ENCODE measurements around the gene SND1. TPM values are rescaled to one million over a fixed set of nuclear protein-coding genes. Genes with fewer than 3 reads are reported as not detected.

The SND1 gene
- total and polyA plus RNA-seq, 2 donors (not counting 1 experiment from before 2014, with no cell fraction given): 44.4 to 165 TPM

- Histone ChIP-seq H3K27me3 (replicated peaks in 1 of 4; ENCODE audit: control extremely low read depth in 1 of 4, control insufficient read depth in 3 of 4, insufficient read depth in 4 of 4, low read length in 3 of 4) (no peaks in the 10 kb centered on the region), H2AFZ (ENCODE audit: insufficient read depth, low read depth, low read length, poor library complexity, severe bottlenecking) (no peak overlapping the region), H4K20me1 (ENCODE audit: control insufficient read depth, insufficient read depth, low read length, poor library complexity, severe bottlenecking) (no peaks in the 10 kb centered on the region), H3K79me2 (ENCODE audit: control insufficient read depth, insufficient read depth, low read length) (peaks cover 13% of the 10 kb centered on the region), H3K4me1 (ENCODE audit: control insufficient read depth in 2 of 2, insufficient read depth in 2 of 2, low read length in 2 of 2) (peaks cover 38 to 45% of the 10 kb centered on the region in 2 donors), H3K27ac (ENCODE audit: low read length in 2 of 2) (no peak overlapping the region), H3K4me3 (ENCODE audit: control extremely low read depth in 1 of 5, extremely low read depth in 1 of 5, insufficient read depth in 1 of 5, low read depth in 2 of 5, low read length in 4 of 5) (no peak overlapping the region), H3K9me3 (ENCODE audit: control extremely low read depth in 1 of 3, control insufficient read depth in 2 of 3, insufficient read depth in 1 of 3, low read length in 2 of 3) (no peaks in the 10 kb centered on the region), H3K9ac (ENCODE audit: low read length) (no peak overlapping the region), H3K36me3 (replicated peaks in 1 of 2; ENCODE audit: control extremely low read depth in 1 of 2, control insufficient read depth in 1 of 2, extremely low read depth in 1 of 2, insufficient read depth in 2 of 2, low read length in 1 of 2) (peaks cover 0 to 7% of the 10 kb centered on the region in 2 experiments), H3K4me2 (replicated peaks; ENCODE audit: low read depth, low read length, poor library complexity, severe bottlenecking) (no peak overlapping the region)
- Mint-ChIP-seq H3K4me3 (no peak overlapping the region), H3K27me3 (no peaks in the 10 kb centered on the region), H3K27ac (peak overlapping the region; percentile 59), H3K9me3 (ENCODE audit: insufficient read depth) (no peaks in the 10 kb centered on the region), H3K4me1 (peaks cover 62% of the 10 kb centered on the region)
- WGBS (ENCODE audit: insufficient coverage): 78% methylated on average over 3 of the region's 6 CpGs
- DNase-seq (no peak), ATAC-seq (ENCODE audit: low read depth) (no peak)
- no peak for TF ChIP-seq EZH2 (IDR thresholded peaks at IDR 0.05; ENCODE audit: borderline replicate concordance, insufficient read depth, low read depth, low read length, poor library complexity, severe bottlenecking)
- no peak for TF ChIP-seq CTCF (IDR thresholded peaks at IDR 0.05)
- ChIA-PET CTCF (interaction anchor here (1.3 to 1.4 kb wide), 2 partner anchors 209 to 292 kb away, joined by 4 to 6 read pairs; no protein-coding TSS in a partner anchor), POLR2A (no interaction called here)
- intact Hi-C loops (cut with micrococcal nuclease): no loop called here
These were observed 348.9 kb downstream of the SND1 start for GRCh38 chr7:128000854-128001265.

- Histone ChIP-seq H3K4me3 (ENCODE audit: control extremely low read depth in 1 of 5, extremely low read depth in 1 of 5, insufficient read depth in 1 of 5, low read depth in 2 of 5, low read length in 4 of 5) (peak overlapping the region in 1 of 5 experiments; percentile 12), H3K27ac (ENCODE audit: low read length in 2 of 2) (peak overlapping the region in 1 of 2 donors; percentile 28), H4K20me1 (ENCODE audit: control insufficient read depth, insufficient read depth, low read length, poor library complexity, severe bottlenecking) (no peaks in the 10 kb centered on the region), H3K36me3 (replicated peaks in 1 of 2; ENCODE audit: control extremely low read depth in 1 of 2, control insufficient read depth in 1 of 2, extremely low read depth in 1 of 2, insufficient read depth in 2 of 2, low read length in 1 of 2) (peaks cover 0 to 4% of the 10 kb centered on the region in 2 experiments), H3K27me3 (replicated peaks in 1 of 4; ENCODE audit: control extremely low read depth in 1 of 4, control insufficient read depth in 3 of 4, insufficient read depth in 4 of 4, low read length in 3 of 4) (no peaks in the 10 kb centered on the region), H3K4me2 (replicated peaks; ENCODE audit: low read depth, low read length, poor library complexity, severe bottlenecking) (peak overlapping the region; percentile 50), H3K79me2 (ENCODE audit: control insufficient read depth, insufficient read depth, low read length) (peaks cover 13% of the 10 kb centered on the region), H2AFZ (ENCODE audit: insufficient read depth, low read depth, low read length, poor library complexity, severe bottlenecking) (no peak overlapping the region), H3K4me1 (ENCODE audit: control insufficient read depth in 2 of 2, insufficient read depth in 2 of 2, low read length in 2 of 2) (peaks cover 38 to 47% of the 10 kb centered on the region in 2 donors), H3K9ac (ENCODE audit: low read length) (no peak overlapping the region), H3K9me3 (ENCODE audit: control extremely low read depth in 1 of 3, control insufficient read depth in 2 of 3, insufficient read depth in 1 of 3, low read length in 2 of 3) (no peaks in the 10 kb centered on the region)
- peak overlapping the region; percentile 65 for H3K4me3 Mint-ChIP-seq
- H3K27me3 Mint-ChIP-seq: no peaks in the 10 kb centered on the region
- H3K27ac Mint-ChIP-seq: peak overlapping the region; percentile 86
- intact Hi-C loops (cut with micrococcal nuclease): no loop called here
- H3K4me1 Mint-ChIP-seq: peaks cover 65% of the 10 kb centered on the region
- ChIA-PET POLR2A (no interaction called here), CTCF (interaction anchor here (1.8 to 1.9 kb wide), 2 partner anchors 206 to 295 kb away, joined by 13 to 14 read pairs; no protein-coding TSS in a partner anchor)
- DNase-seq (peak; percentile 36), ATAC-seq (ENCODE audit: low read depth) (peak; percentile 40)
- no peaks in the 10 kb centered on the region for H3K9me3 Mint-ChIP-seq (ENCODE audit: insufficient read depth)
- no peak for TF ChIP-seq EZH2 (IDR thresholded peaks at IDR 0.05; ENCODE audit: borderline replicate concordance, insufficient read depth, low read depth, low read length, poor library complexity, severe bottlenecking)
- no peak for TF ChIP-seq CTCF (IDR thresholded peaks at IDR 0.05)
- 0% methylated on average over 2 of the region's 3 CpGs for WGBS (ENCODE audit: insufficient coverage)
These were observed 351.2 kb downstream of the SND1 start for GRCh38 chr7:128003167-128003566.

All from B cell (primary cell).